Non-pigmented ciliary epithelial cell (primary cell): Measurements from ENCODE around the gene ELF1.
"Not testable (repeated sequence)": the region's sequence is repeated elsewhere in the genome, so short reads cannot be mapped to it uniquely, and the experiment has no call there.

Experiments used
- DNase-seq: peaks from one replicate; pipeline ENCODE4 v3.0.0-alpha.2; 2010; ENCODE audit warnings: low read depth

Gene ELF1

GRCh38 chr13:40933508-40934204 lies 85.5 kb downstream of the ELF1 start:
- DNase-seq: no peak

- no peak for DNase-seq
Measured at GRCh38 chr13:40932252-40932651, 86.9 kb downstream of the ELF1 start.

GRCh38 chr13:40931719-40932118 lies 87.4 kb downstream of the ELF1 start:
- DNase-seq: no peak

- DNase-seq: not testable (repeated sequence)
Measured at GRCh38 chr13:40929883-40930282, 89.2 kb downstream of the ELF1 start.

GRCh38 chr13:40928980-40929379 lies 90.1 kb downstream of the ELF1 start:
- DNase-seq: no peak

GRCh38 chr13:40927929-40928328 lies 91.2 kb downstream of the ELF1 start:
- no peak for DNase-seq

GRCh38 chr13:40923867-40924266 lies 95.2 kb downstream of the ELF1 start:
- DNase-seq: no peak

- DNase-seq: no peak
Measured at GRCh38 chr13:40922437-40923040, 96.6 kb downstream of the ELF1 start.

- no peak for DNase-seq
Measured at GRCh38 chr13:40920826-40921225, 98.3 kb downstream of the ELF1 start.

- not testable (repeated sequence) for DNase-seq
Measured at GRCh38 chr13:40919901-40920300, 99.2 kb downstream of the ELF1 start.

GRCh38 chr13:40916207-40916998 lies 102.7 kb downstream of the ELF1 start:
- peak; percentile 13 for DNase-seq

- DNase-seq: not testable (repeated sequence)
Measured at GRCh38 chr13:40914863-40915262, 104.3 kb downstream of the ELF1 start.

GRCh38 chr13:40911341-40911740 lies 107.8 kb downstream of the ELF1 start:
- DNase-seq: no peak

GRCh38 chr13:40910324-40911050 lies 108.6 kb downstream of the ELF1 start:
- DNase-seq: peak; percentile 46

GRCh38 chr13:40909541-40910200 lies 109.4 kb downstream of the ELF1 start:
- not testable (repeated sequence) for DNase-seq

GRCh38 chr13:40908546-40908945 lies 110.6 kb downstream of the ELF1 start:
- DNase-seq: no peak

GRCh38 chr13:40901032-40901431 lies 118.1 kb downstream of the ELF1 start:
- DNase-seq: not testable (repeated sequence)

GRCh38 chr13:40900568-40900967 lies 118.5 kb downstream of the ELF1 start:
- not testable (repeated sequence) for DNase-seq

- DNase-seq: no peak
Measured at GRCh38 chr13:40897053-40897452, 122.1 kb downstream of the ELF1 start.

GRCh38 chr13:40895227-40896184 lies 123.6 kb downstream of the ELF1 start:
- DNase-seq: no peak

GRCh38 chr13:40893573-40893972 lies 125.5 kb downstream of the ELF1 start:
- DNase-seq: not testable (repeated sequence)
